NT2/D1 (cell line): ENCODE measurements around the gene HOXD4.
A peak's percentile ranks its signal among the peaks of the same experiment; 100 is the strongest.

Experiments used
- DNase-seq: peaks from one replicate; pipeline ENCODE4 v3.0.0-alpha.2; 2011; ENCODE audit warnings: low read depth, low spot score
- H3K27me3 ChIP-seq: 2 replicates; pipeline ENCODE4 v1.6.0; 2011; ENCODE audit warnings: mild to moderate bottlenecking; ENCODE audit not compliant: insufficient read length, insufficient read depth
- H3K36me3 ChIP-seq: 2 replicates; pipeline ENCODE4 v1.6.1; 2011; ENCODE audit warnings: mild to moderate bottlenecking, low read length, mixed read lengths; ENCODE audit not compliant: insufficient read depth, insufficient read length
- H3K4me1 ChIP-seq: 2 replicates; pipeline ENCODE4 v1.5.1; 2011; ENCODE audit not compliant: insufficient read depth, insufficient read length
- H3K4me3 ChIP-seq: 2 replicates; pipeline ENCODE4 v1.5.1; 2011; ENCODE audit warnings: low read depth; ENCODE audit not compliant: insufficient read length
- H3K9ac ChIP-seq: 2 replicates; pipeline ENCODE4 v1.6.0; 2011; ENCODE audit warnings: low read depth; ENCODE audit not compliant: insufficient read length
- H3K9me3 ChIP-seq: 2 replicates; pipeline ENCODE4 v1.5.1; 2011; ENCODE audit warnings: mild to moderate bottlenecking, low read length; ENCODE audit not compliant: insufficient read depth
- SUZ12 ChIP-seq: IDR thresholded peaks from 2 replicates; pipeline ENCODE4 v1.6.1; 2011; ENCODE audit not compliant: insufficient read length, insufficient read depth; ENCODE audit errors: extremely low read depth
- YY1 ChIP-seq: IDR thresholded peaks from 2 replicates; pipeline ENCODE4 v1.6.1; 2011; ENCODE audit not compliant: insufficient read length, insufficient read depth
- ZNF274 ChIP-seq: IDR thresholded peaks from 2 replicates; pipeline ENCODE4 v1.6.1; 2011; ENCODE audit warnings: mild to moderate bottlenecking, low read depth, low read length

Gene HOXD4

DNA sequence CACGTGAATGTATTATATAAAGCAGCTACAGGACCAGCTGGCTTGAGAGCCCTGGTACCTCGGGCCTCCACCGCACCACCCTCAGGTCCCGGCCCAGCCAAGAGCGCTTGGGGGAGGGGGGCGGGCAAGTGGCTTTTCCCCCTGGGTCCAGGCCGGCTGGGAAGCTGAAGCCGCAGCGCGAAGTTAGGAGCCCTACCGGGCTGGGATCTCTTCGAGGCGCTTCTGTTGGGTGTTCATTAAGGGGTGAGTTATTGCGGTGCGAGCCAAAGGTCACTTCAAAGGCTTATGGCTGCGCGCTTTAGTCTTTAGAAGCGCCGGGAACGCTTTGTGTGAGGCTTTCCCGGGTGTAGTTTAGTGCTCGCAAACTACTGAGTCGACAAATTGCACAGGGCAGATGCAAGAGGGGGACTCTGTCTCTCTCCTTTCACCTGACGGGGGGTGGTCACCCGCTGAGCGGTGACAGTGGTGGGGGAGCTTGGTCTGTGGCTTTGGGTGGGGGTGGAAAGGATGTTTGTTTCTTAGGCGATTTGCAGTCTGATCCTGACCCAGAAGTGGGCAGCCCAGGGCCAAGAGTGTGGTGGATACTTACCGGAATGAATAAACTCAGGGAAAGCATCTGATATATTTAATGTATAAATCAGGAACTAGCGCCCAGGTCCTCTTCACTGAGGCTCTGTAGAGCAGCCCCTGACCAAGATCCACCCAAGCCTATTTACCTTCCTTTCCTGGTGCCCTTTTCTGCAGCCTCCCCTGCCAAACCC is 11.7 kb downstream of the HOXD4 start:
- H3K9ac ChIP-seq = no peak overlapping the region
- no peaks in the 10 kb centered on the region; the same call in 1 of the 2 replicates for H3K9me3 ChIP-seq
- H3K4me1 ChIP-seq = peaks cover 18% of the 10 kb centered on the region
- DNase-seq = no peak
- H3K27me3 ChIP-seq = peaks cover 100% of the 10 kb centered on the region
- H3K36me3 ChIP-seq = no peaks in the 10 kb centered on the region
- no peak for TF ChIP-seq ZNF274
- TF ChIP-seq YY1 = no peak
- TF ChIP-seq SUZ12 = peak; percentile 27
- no peak overlapping the region for H3K4me3 ChIP-seq

DNA sequence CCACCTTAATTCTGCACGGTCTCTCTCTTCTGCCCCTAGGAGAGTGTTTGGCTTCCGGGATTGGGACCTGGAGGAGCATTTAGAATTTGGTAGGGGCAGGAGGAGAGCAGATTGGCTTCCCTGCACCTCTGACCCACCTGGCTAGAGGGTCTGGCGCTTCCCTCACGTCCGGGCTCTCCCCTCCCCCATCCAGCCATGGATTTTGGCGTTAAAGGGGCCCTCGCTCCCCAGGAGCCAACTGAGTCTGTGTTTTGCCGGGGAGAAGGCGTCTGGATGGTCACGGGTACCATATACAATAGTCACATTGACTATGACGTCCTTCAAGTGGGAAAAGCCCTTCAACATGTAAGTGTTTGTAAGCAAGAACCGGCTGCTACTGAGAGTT is 12.3 kb downstream of the HOXD4 start:
- H3K27me3 ChIP-seq = peaks cover 100% of the 10 kb centered on the region
- no peak for DNase-seq
- no peak overlapping the region for H3K9ac ChIP-seq
- H3K9me3 ChIP-seq = no peaks in the 10 kb centered on the region; the same call in 1 of the 2 replicates
- TF ChIP-seq ZNF274 (no peak), YY1 (no peak), SUZ12 (no peak)
- H3K4me1 ChIP-seq = peaks cover 18% of the 10 kb centered on the region
- no peaks in the 10 kb centered on the region for H3K36me3 ChIP-seq
- H3K4me3 ChIP-seq = no peak overlapping the region

DNA sequence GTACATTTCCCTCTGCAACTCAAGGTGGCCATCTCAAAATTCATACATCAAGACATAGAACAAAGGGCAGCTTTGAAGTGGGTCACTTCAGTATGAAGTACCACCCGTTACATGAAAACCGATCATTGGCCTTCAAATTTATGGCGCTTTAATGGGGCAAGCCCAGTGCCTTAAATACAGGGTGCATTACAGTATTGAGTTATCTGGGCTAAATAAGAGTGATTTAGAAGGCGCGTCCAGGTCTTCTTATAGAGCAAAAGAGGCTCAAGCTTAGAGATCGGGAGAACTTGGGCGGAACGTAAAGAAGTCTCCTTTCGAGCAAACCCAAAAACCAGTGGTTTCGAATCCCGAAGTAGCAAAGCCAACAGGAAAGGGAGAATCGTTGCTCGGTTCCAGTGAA is 12.9 kb downstream of the HOXD4 start:
- no peak for TF ChIP-seq ZNF274
- TF ChIP-seq SUZ12 = no peak
- no peak for TF ChIP-seq YY1
- no peaks in the 10 kb centered on the region; the same call in 1 of the 2 replicates for H3K9me3 ChIP-seq
- no peak overlapping the region for H3K9ac ChIP-seq
- H3K36me3 ChIP-seq = no peaks in the 10 kb centered on the region
- peaks cover 100% of the 10 kb centered on the region for H3K27me3 ChIP-seq
- H3K4me1 ChIP-seq = peaks cover 17% of the 10 kb centered on the region
- no peak for DNase-seq
- no peak overlapping the region for H3K4me3 ChIP-seq

DNA sequence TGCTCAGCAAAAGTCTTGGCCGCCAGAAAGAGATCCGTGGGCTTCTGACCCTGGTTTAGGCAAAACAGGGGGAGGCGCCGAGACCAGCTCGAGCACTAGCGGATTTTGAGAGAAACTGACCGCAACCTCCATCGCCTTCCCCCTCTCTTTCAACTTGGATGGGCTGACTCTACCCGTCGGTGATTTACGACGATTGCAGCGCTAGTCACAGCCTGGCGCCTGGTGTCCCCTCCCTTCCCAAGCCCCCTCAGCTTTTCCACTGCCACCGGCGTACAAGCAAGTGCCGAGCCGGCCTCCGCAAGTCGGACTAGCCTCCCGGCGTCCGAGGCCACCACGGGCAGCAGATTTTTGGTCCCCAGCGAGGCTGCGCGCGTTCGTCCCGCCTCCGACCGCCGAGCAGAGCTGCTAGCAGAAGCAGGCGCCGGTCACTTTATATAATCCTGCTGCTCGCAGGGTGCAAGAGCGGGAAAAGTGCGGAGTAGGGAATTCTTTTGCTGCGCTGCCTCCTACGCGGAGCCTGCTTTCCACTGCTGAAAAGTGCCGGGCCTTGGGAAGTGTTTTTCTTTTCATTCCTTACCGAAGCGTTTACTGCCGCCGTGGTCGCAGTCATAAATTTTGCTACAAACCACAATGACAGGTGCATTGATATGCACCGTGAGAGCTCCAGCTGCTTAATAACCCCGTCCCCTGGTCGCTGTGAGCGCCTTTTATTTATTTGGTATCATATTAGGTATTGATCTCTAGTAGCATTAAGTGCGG is 13.4 kb downstream of the HOXD4 start:
- no peaks in the 10 kb centered on the region for H3K36me3 ChIP-seq
- H3K4me1 ChIP-seq = peaks cover 15% of the 10 kb centered on the region
- H3K4me3 ChIP-seq = peak overlapping the region; percentile 13
- H3K9ac ChIP-seq = peak overlapping the region; percentile 56
- DNase-seq = no peak
- no peaks in the 10 kb centered on the region; the same call in 1 of the 2 replicates for H3K9me3 ChIP-seq
- peak; percentile 100 for TF ChIP-seq SUZ12
- no peak for TF ChIP-seq ZNF274
- no peak for TF ChIP-seq YY1
- peaks cover 100% of the 10 kb centered on the region for H3K27me3 ChIP-seq

DNA sequence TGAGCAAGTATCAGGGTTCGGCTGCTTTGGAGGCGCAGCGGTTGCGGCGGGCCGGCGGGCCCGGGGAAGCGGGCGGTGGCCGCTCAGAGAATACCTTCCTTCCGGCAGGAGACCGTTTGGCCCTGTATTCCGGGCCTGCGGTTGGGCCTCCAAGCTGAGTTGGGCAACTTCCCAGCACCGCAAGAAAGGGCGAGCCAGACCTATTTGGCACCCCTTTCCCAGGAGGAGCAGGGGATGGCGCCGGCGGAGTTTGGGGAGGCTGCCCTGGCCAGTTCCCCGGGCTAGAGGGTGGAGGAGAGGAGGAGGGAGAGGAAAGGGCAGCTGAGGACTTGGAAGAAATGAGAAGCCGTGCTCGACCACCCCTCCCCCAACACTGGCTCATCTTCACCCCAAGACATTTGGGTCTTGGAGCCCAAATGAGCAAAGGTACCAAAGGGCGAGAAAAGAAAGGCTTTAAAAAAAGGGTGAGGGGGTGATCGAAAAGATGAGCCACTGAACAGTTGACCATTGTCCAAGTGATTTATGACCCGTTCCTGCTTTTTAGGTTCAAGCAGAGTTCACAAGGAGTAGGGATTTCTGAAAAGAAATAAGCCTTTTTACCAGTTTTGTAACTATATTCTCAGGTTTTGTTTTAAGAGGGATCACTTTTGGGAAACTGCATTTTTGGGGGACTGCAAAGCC is 14.2 kb downstream of the HOXD4 start:
- Histone ChIP-seq H3K36me3 (no peaks in the 10 kb centered on the region), H3K9me3 (no peaks in the 10 kb centered on the region; the same call in 1 of the 2 replicates), H3K4me1 (peaks cover 9% of the 10 kb centered on the region), H3K27me3 (peaks cover 100% of the 10 kb centered on the region), H3K9ac (no peak overlapping the region), H3K4me3 (peak overlapping the region; percentile 13)
- DNase-seq = no peak
- TF ChIP-seq SUZ12 = no peak
- TF ChIP-seq YY1 = no peak
- no peak for TF ChIP-seq ZNF274

DNA sequence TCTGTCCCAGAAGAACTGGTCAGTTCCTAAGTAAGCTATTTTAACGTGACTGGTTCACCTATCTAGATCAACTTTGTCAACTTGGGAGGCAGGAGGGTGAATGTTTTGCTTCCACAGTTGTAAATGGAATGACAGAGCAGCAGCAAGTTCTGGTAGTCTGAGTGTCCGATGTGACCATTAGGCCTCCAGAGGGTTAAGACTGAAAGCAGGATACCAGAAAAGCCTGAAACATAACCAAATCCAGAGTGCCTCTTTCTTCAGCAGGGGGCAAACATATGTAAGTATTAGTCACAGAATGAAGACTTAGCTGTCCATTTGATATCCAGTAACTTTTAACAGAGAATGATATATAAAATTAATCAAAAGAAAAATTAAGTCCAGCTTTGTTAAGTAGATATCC is 14.9 kb downstream of the HOXD4 start:
- Histone ChIP-seq H3K9ac (no peak overlapping the region), H3K27me3 (peaks cover 100% of the 10 kb centered on the region), H3K4me3 (no peak overlapping the region), H3K36me3 (no peaks in the 10 kb centered on the region), H3K4me1 (peaks cover 9% of the 10 kb centered on the region), H3K9me3 (no peaks in the 10 kb centered on the region; the same call in 1 of the 2 replicates)
- no peak for DNase-seq
- no peak for TF ChIP-seq YY1
- no peak for TF ChIP-seq ZNF274
- TF ChIP-seq SUZ12 = no peak
